Lung (tissue), 12 donors: ENCODE results near the gene C16orf96. TPM values are rescaled to one million over a fixed set of nuclear protein-coding genes. Genes with fewer than 3 reads are reported as not detected.

Experiments
- ATAC-seq: fragments of 200-7000 bp; cut with Tn5 transposase; one replicate; pipeline ENCODE4 v1.9.1; 2020; ENCODE audit warnings: moderate number of reproducible peaks; ENCODE audit not compliant: insufficient read depth, low FRiP score
- DNase-seq, 3 donors: peaks; one replicate each; pipeline ENCODE4 v3.0.0-alpha.2; 2013 to 2017
- H3K27ac ChIP-seq, 2 donors: one replicate each; pipeline ENCODE4 v1.5.1; 2013; ENCODE audit warnings: mild to moderate bottlenecking in 2 of 2, moderate library complexity in 2 of 2, control low read depth in 1 of 2, inconsistent platforms in 1 of 2, low read depth in 1 of 2, low read length in 1 of 2
- H3K27me3 ChIP-seq, 3 donors: one replicate each; pipeline ENCODE4 v1.5.1; 2013; ENCODE audit warnings: low read length in 2 of 3; ENCODE audit not compliant: control insufficient read depth in 3 of 3, insufficient read depth in 3 of 3
- H3K36me3 ChIP-seq, 4 donors: one replicate each; pipeline ENCODE4 v1.5.1; 2013; ENCODE audit warnings: low read length in 4 of 4, mild to moderate bottlenecking in 1 of 4, moderate library complexity in 1 of 4; ENCODE audit not compliant: control insufficient read depth in 4 of 4, insufficient read depth in 4 of 4
- H3K4me1 ChIP-seq, 5 donors: one replicate each; pipeline ENCODE4 v1.5.1; 2013; ENCODE audit warnings: low read length in 5 of 5, mild to moderate bottlenecking in 2 of 5, moderate library complexity in 1 of 5; ENCODE audit not compliant: control insufficient read depth in 5 of 5, insufficient read depth in 5 of 5
- H3K4me3 ChIP-seq: one replicate; pipeline ENCODE4 v1.5.1; 2013; ENCODE audit warnings: mild to moderate bottlenecking, control low read depth, moderate library complexity
- H3K9ac ChIP-seq, 2 donors: one replicate each; pipeline ENCODE4 v1.5.1; 2013; ENCODE audit warnings: low read length in 2 of 2, control low read depth in 1 of 2; ENCODE audit not compliant: insufficient read depth in 1 of 2
- H3K9me3 ChIP-seq, 4 donors: one replicate each; pipeline ENCODE4 v1.5.1; 2013; ENCODE audit warnings: low read length in 3 of 4, mild to moderate bottlenecking in 1 of 4, moderate library complexity in 1 of 4; ENCODE audit not compliant: control insufficient read depth in 4 of 4, insufficient read depth in 3 of 4
- CTCF ChIP-seq: IDR thresholded peaks from 2 replicates; pipeline ENCODE4 v1.5.1; 2012; ENCODE audit warnings: mild to moderate bottlenecking; ENCODE audit errors: control extremely low read depth, extremely low read depth
- WGBS, 2 donors: extraction: QIAGEN DNeasy Blood & Tissue Kit; methylation state at CpG; one replicate each; pipeline ENCODE4 v1.1.7; 2013; 5-methylcytosine and 5-hydroxymethylcytosine counted together
- polyA plus RNA-seq, 2 donors: library from polyadenylated mRNA; stranded (reverse); fragments of 200-250 nt; gene quantifications; one replicate each; pipeline ENCODE4 v1.2.1, GENCODE V29; 2013
- total RNA-seq, 2 donors: library from RNA; depleted of rRNA in 1 of 2; stranded (reverse); fragments of >200 nt in 1 of 2; gene quantifications; one replicate each; pipeline ENCODE4 v1.2.1, GENCODE V29; 2014 to 2021
- donor health status: control.
- donor health status: control.
- donor health status: Bipolar disorder and iron deficiency.
- donor health status: healthy.
- donor health status: DM: yes; HTN: yes; CAD: no.

The C16orf96 gene
- total and polyA plus RNA-seq, 4 donors, result 0.03 to 0.37 (median 0.16) TPM

- TF ChIP-seq CTCF, result no peak
- Histone ChIP-seq H3K9ac (no peak overlapping the region), H3K4me1 (peaks cover 0 to 4% (median 2%) of the 10 kb centered on the region in 5 donors), H3K36me3 (peaks cover 14 to 64% (median 22%) of the 10 kb centered on the region in 4 donors), H3K27ac (no peak overlapping the region), H3K4me3 (no peak overlapping the region), H3K27me3 (no peaks in the 10 kb centered on the region), H3K9me3 (no peaks in the 10 kb centered on the region)
- ATAC-seq (no peak), DNase-seq (no peak)
- WGBS, 2 donors, result 96 to 97% methylated on average over 3 of the region's 3 CpGs
Observed at GRCh38 chr16:4508806-4509205, 47.3 kb upstream of the C16orf96 start.

- 96 to 97% methylated on average over 8 of the region's 8 CpGs for WGBS, 2 donors
- no peak overlapping the region for H3K9ac ChIP-seq
- H3K4me1 ChIP-seq, result peaks cover 0 to 8% (median 2%) of the 10 kb centered on the region in 5 donors
- peaks cover 14 to 64% (median 22%) of the 10 kb centered on the region in 4 donors for H3K36me3 ChIP-seq
- ATAC-seq (no peak), DNase-seq (no peak)
- no peak overlapping the region for H3K27ac ChIP-seq
- H3K9me3 ChIP-seq, result no peaks in the 10 kb centered on the region
- no peak overlapping the region for H3K4me3 ChIP-seq
- TF ChIP-seq CTCF, result no peak
- H3K27me3 ChIP-seq, result no peaks in the 10 kb centered on the region
Observed at GRCh38 chr16:4509420-4509819, 46.7 kb upstream of the C16orf96 start.

GRCh38 chr16:4510131-4510530, 46.0 kb upstream of the C16orf96 start:
- ATAC-seq (no peak), DNase-seq (no peak)
- Histone ChIP-seq H3K27me3 (no peaks in the 10 kb centered on the region), H3K4me3 (no peak overlapping the region), H3K9me3 (no peaks in the 10 kb centered on the region), H3K27ac (no peak overlapping the region), H3K36me3 (peaks cover 14 to 66% (median 22%) of the 10 kb centered on the region in 4 donors), H3K4me1 (peaks cover 0 to 12% (median 2%) of the 10 kb centered on the region in 5 donors), H3K9ac (no peak overlapping the region)
- TF ChIP-seq CTCF, result no peak
- WGBS, 2 donors, result 82 to 84% methylated on average over 5 of the region's 5 CpGs
